RWPE1 (cell line): ENCODE measurements around the gene SDCCAG8.

ENCODE experiments used
- CTCF ChIA-PET: fragments of 350-600 bp; sonication (Branson Sonifier 250); formaldehyde crosslinking; extraction: SDS; loops from one replicate; lab custom pipeline; 2021; lab: Yijun Ruan, JAX
- POLR2A ChIA-PET: fragments of 400-600 bp; formaldehyde crosslinking; extraction: SDS; loops from one replicate; lab custom pipeline; 2020; ENCODE audit warnings: antibody characterized with exemption; ENCODE audit not compliant: low non-redundant PET; lab: Yijun Ruan, JAX
- DNase-seq: peaks from one replicate; pipeline ENCODE4 v3.0.0; 2012; ENCODE audit warnings: low spot score
- H3K27ac ChIP-seq: fragments of 450-650 bp; 2 replicates; pipeline ENCODE4 v1.5.1; 2017
- CTCF ChIP-seq: fragments of 450-650 bp; conservative IDR thresholded peaks from 2 replicates; pipeline ENCODE4 v1.5.1; 2017; ENCODE audit warnings: low read depth, mild to moderate bottlenecking

The SDCCAG8 gene

DNA sequence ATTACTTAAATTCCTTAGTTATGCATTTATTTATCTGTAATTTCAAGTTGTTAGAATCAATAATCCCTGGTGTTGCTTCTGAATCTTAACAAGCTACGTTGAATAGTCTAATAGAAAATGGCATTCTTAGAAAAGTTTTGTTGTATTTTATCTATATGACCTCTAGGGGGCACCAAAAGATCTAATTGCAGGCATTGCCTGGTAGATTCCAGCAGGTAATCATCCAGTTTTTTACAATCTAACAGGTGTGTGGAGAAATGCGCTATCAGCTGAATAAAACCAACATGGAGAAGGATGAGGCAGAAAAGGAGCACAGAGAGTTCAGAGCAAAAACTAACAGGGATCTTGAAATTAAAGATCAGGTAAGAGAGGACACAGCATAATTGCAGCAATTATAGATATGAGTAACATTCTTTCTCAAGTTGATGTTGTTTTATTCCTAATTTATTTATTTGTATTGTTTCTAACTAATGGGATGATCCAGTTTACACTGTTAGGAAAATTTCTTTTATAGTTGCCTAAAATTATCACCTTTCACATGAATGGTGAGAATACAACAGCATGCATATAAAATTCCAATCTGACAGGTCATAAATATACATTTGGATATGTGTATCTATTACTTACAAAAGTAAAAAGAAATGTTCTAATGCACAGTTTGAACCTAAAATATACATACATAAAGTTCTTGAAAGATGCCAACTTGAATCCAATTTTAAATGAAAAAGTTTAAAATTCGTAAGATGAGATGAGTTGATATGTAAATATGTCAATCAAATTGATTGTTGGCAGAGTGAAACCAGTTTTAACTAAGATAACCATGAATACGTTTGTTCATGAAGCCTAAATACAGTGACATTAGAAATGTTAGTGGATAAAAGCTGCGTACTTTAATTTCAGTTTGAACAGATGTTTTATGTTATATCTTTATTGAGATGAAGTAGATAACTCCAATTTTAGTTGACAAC, 88.4 kb downstream of the SDCCAG8 start:
- H3K27ac ChIP-seq: no peak overlapping the region
- TF ChIP-seq CTCF: peak; percentile 74
- CTCF ChIA-PET: interaction anchor here (0.5 to 1.2 kb wide), 11 partner anchors 8 to 889 kb away, joined by 3 to 6 read pairs (median 3); no protein-coding TSS in a partner anchor
- POLR2A ChIA-PET: no interaction called here
- peak; percentile 42 for DNase-seq

GRCh38 chr1:243345205-243345604, 89.4 kb downstream of the SDCCAG8 start:
- ChIA-PET POLR2A (no interaction called here), CTCF (interaction anchor here (0.7 kb wide), 1 partner anchor 138 kb away, joined by 3 read pairs; no protein-coding TSS in a partner anchor)
- no peak for DNase-seq
- TF ChIP-seq CTCF: no peak
- H3K27ac ChIP-seq: no peak overlapping the region

DNA sequence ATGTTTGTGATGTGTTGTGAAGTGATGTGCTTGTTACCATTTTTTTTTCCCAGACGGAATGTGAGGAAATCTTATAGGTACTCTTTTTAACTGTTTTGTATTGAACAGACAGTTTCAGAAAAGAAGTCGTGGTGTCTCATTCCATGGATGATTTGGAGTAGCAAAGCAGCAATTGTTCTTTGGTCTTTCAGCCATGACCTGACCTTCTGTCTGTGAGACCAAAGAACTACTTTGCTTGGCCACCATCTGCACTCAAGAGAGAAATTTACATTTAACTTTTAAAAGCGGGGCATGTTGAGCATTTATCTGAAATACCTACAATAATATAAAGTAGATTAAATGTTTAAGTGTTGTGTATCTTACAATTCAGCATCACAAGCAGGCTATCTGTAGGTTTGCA, 90.2 kb downstream of the SDCCAG8 start:
- CTCF ChIA-PET: no interaction called here
- POLR2A ChIA-PET: no interaction called here
- no peak for TF ChIP-seq CTCF
- H3K27ac ChIP-seq: no peak overlapping the region
- DNase-seq: no peak

GRCh38 chr1:243346468-243346867, 90.6 kb downstream of the SDCCAG8 start:
- no peak for TF ChIP-seq CTCF
- H3K27ac ChIP-seq: no peak overlapping the region
- ChIA-PET CTCF (interaction anchor here (0.6 kb wide), 1 partner anchor 1013 kb away, joined by 4 read pairs; no protein-coding TSS in a partner anchor), POLR2A (no interaction called here)
- DNase-seq: no peak

DNA sequence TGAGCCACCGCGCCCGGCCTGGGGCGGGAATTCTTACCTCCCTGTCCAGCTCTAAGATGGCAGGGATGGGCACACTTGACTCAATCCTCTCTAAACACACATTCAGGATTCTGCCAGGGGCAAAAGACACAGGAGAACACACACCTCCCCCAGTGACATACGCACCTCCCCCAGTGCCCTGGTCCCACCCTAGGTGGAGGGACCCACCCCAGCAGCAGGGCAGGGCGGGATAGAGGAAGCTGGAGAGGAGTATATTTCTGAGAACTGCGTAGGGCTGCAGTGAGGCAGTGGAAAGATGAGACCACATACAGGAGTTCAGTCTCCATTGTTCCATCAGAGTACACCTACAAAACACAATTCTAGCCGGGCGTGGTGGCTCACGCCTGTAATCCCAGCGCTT, 92.5 kb downstream of the SDCCAG8 start:
- TF ChIP-seq CTCF: no peak
- DNase-seq: no peak
- no peak overlapping the region for H3K27ac ChIP-seq
- ChIA-PET CTCF (no interaction called here), POLR2A (no interaction called here)

DNA sequence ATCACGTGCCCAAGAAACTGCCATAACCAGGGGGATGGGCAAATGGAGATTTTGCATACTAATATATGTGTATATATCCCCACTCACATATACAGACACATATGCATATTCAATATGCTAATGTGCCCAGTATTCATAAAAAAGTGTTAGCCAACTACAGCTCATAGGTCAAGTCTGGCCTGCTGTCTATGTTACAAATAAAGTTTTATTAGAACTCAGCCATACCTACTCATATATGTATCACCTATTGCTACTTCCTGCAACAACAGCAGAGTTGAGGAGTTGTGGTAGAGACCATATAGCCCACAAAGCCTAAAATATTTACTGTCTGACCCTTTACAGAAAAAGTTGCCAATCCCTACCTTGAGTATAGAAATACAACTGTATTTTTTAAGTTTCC, 93.3 kb downstream of the SDCCAG8 start:
- H3K27ac ChIP-seq: no peak overlapping the region
- TF ChIP-seq CTCF: no peak
- ChIA-PET POLR2A (no interaction called here), CTCF (no interaction called here)
- no peak for DNase-seq
